K562 treated with DMSO at 1 percent for 4 hours (cell line): Measurements from ENCODE around the gene TOLLIP. TPM values are rescaled to one million over a fixed set of nuclear protein-coding genes. Genes with fewer than 3 reads are reported as not detected.

Experiments used
- total RNA-seq: library from RNA; unstranded; fragments of 300-600 nt; gene quantifications from 2 replicates; pipeline ENCODE4 v1.2.3, GENCODE V29; 2022; ENCODE audit not compliant: insufficient read depth

TOLLIP gene
- 37.9 and 41.7 TPM in 2 replicates for total RNA-seq

DNA sequence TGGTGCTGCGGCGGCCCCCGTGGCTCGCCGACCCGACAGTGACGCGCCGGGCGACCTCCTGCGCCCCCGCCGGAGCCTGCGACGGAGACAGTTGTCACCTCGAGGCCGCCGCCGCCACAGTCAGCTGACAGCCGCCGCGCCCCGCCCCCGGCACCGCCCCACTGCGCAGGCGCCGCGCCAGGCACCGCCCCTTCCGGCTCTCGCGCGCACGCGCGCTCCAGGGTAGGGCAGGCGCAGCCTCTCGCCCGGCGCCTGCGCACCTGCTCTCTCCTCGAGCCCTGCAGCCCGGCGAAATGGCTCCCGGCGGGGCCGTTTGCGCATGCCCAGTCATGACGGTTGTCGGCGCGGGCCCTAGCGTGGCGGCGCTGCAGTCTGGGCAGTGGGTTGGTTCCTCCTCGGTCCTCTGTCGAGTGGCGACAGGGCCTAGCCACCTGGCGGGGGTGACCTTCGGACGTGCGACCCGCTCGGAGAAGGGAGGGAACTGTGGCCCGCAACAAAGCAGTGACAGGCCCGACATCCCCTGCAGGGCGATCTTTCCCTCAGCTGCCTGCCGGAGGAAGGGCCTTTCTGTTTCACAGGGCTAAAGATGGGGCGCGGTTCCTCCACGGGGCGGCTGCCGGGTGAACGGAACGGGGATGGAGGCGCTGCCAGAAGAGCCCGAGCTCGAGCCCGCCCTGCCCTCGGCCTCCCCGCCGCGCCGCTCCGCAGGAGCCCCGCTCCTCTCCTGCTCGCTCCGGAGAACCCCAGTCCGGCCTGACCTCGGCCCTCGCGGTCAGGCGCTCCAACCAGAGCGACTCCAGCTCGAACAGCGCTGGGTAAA is at the start of gene TOLLIP:
TOLLIP (minus strand) TSS at position 135 of the 820 bp plus-strand sequence; CDS start at position 1, 134 bp downstream.

Other genes with a start within 250 kb of the TOLLIP start
- gene MUC2, start 234.8 kb downstream of the TOLLIP start, total RNA-seq: not detected in 2 replicates
- not detected in 2 replicates for gene MUC5AC, start 151.7 kb downstream of the TOLLIP start, total RNA-seq
- gene MUC5B, start 86.6 kb downstream of the TOLLIP start, total RNA-seq: not detected in 2 replicates
- not detected in 2 replicates for gene BRSK2, start 80.3 kb upstream of the TOLLIP start, total RNA-seq
- 35.3 and 42.1 TPM in 2 replicates for gene MOB2, start 177.1 kb upstream of the TOLLIP start, total RNA-seq